Fibroblast of lung (primary cell): Measurements from ENCODE around the gene DDI1.

Source experiments
- CTCF ChIP-seq, 2 donors: IDR thresholded peaks in 1 of 2; conservative IDR thresholded peaks in 1 of 2; 1 replicate in 1 of 2; 2 replicates in 1 of 2; pipeline ENCODE4 v1.5.1; 2011 to 2012; ENCODE audit warnings: low read length in 2 of 2, control low read depth in 1 of 2, inconsistent platforms in 1 of 2, low read depth in 1 of 2, mild to moderate bottlenecking in 1 of 2
- EZH2 ChIP-seq: IDR thresholded peaks from 2 replicates; pipeline ENCODE4 v1.5.1; 2012; ENCODE audit warnings: low read length, control low read depth, mild to moderate bottlenecking; ENCODE audit errors: missing control alignments

GRCh38 chr11:104041792-104042191, 5.4 kb downstream of the DDI1 start:
- no peak for TF ChIP-seq CTCF (conservative IDR thresholded peaks at IDR 0.05 in 1 of 2, IDR thresholded peaks at IDR 0.05 in 1 of 2; ENCODE audit: low read depth in 1 of 2, low read length in 2 of 2)
- no peak for TF ChIP-seq EZH2
